Ovary (tissue), 9 donors: ENCODE measurements around the gene RYR2. TPM values are rescaled to one million over a fixed set of nuclear protein-coding genes. Genes with fewer than 3 reads are reported as not detected.

Experiments used
- DNase-seq, 5 donors: peaks; one replicate each; pipeline ENCODE4 v3.0.0-alpha.2; 2019 to 2020
- H3K27ac ChIP-seq, 2 donors: fragments of 200-600 bp; one replicate each; pipeline versions ENCODE4 v1.5.1 to v1.8.0; 2019 to 2022
- H3K27me3 ChIP-seq: fragments of 200-600 bp; one replicate; pipeline ENCODE4 v1.8.0; 2022
- H3K36me3 ChIP-seq: fragments of 200-600 bp; sonication (generic); one replicate; pipeline ENCODE4 v1.5.1; 2019
- H3K4me1 ChIP-seq: one replicate; pipeline ENCODE4 v1.8.1; 2013; ENCODE audit warnings: mild to moderate bottlenecking, moderate library complexity; ENCODE audit not compliant: insufficient read depth
- H3K4me3 ChIP-seq: fragments of 200-600 bp; sonication (generic); one replicate; pipeline ENCODE4 v1.5.1; 2017
- H3K9me3 ChIP-seq, 2 donors: fragments of 200-600 bp in 1 of 2; sonication (generic) in 1 of 2; one replicate each; pipeline versions ENCODE4 v1.5.1 to v1.8.1; 2013 to 2019; ENCODE audit warnings: mild to moderate bottlenecking in 1 of 2, moderate library complexity in 1 of 2
- CTCF ChIP-seq, 3 donors: fragments of 450-650 bp in 2 of 3; fragments of 200-600 bp in 1 of 3; IDR thresholded peaks; one replicate each; pipeline versions ENCODE4 v1.5.1 to v1.8.0; 2016 to 2022; ENCODE audit warnings: antibody characterized with exemption in 3 of 3, mild to moderate bottlenecking in 1 of 3
- EP300 ChIP-seq: sonication (generic); formaldehyde crosslinking; IDR thresholded peaks from one replicate; pipeline ENCODE4 v1.6.1; 2017; ENCODE audit warnings: antibody characterized with exemption
- POLR2A ChIP-seq: fragments of 450-650 bp; IDR thresholded peaks from one replicate; pipeline ENCODE4 v1.6.1; 2017; ENCODE audit warnings: antibody characterized with exemption, mild to moderate bottlenecking, moderate library complexity
- WGBS, 3 donors: extraction: QIAGEN DNeasy Blood & Tissue Kit in 1 of 3; methylation state at CpG; one replicate each; pipeline versions ENCODE4 v1.1.5 to v1.1.7; 2013 to 2017; 5-methylcytosine and 5-hydroxymethylcytosine counted together
- intact Hi-C, 4 donors: fragments of 100-400 bp; cut with DNase I; formaldehyde crosslinking; loops; one replicate each; pipeline versions ENCODE4 v1.11.0 to v1.15.1; 2022 to 2023
- polyA plus RNA-seq, 2 donors: library from polyadenylated mRNA; stranded (reverse); fragments of 200-250 nt in 1 of 2; fragments of 350-450 nt in 1 of 2; fragmentation: Illumina TruSeq in 1 of 2; extraction: RNeasy Lipid Tissue Mini Kit (QIAGEN cat#74804) in 1 of 2; gene quantifications; one replicate each; pipeline ENCODE4 v1.2.3, GENCODE V29; 2013 to 2014
- total RNA-seq, 7 donors: library from RNA; depleted of rRNA in 2 of 7; stranded (reverse); fragments of >200 nt in 2 of 7; fragmentation: NEBNext Ultra II Directional in 3 of 7; extraction: Animal tissue kit (Norgen Biotek cat#: 25700) in 3 of 7; gene quantifications; one replicate each; pipeline versions ENCODE4 v1.1.0 to v1.2.4, GENCODE V29; 2016 to 2023
- donor health status: DM: no; HTN: no; CAD: no; lungs with moderate emphysema.
- donor health status: DM: no; HTN: no; CAD: no.
- donor health status: Bipolar disorder and iron deficiency.
- donor health status: DM: yes; HTN: yes; CAD: no.
- donor health status: DM: no; HTN: no; CAD: no.
- donor health status: DM: yes; HTN: yes; CAD: no.

RYR2 gene
- total and polyA plus RNA-seq, 9 donors = 3.0 to 13.8 (median 5.4) TPM

GRCh38 chr1:236997882-236998281 lies 44.1 kb upstream of the RYR2 start:
- H3K27ac ChIP-seq = no peak overlapping the region
- no peaks in the 10 kb centered on the region for H3K9me3 ChIP-seq
- TF ChIP-seq POLR2A = no peak
- no peak for TF ChIP-seq CTCF (IDR thresholded peaks at IDR 0.05)
- TF ChIP-seq EP300 = no peak
- no peaks in the 10 kb centered on the region for H3K4me1 ChIP-seq
- no peak overlapping the region for H3K4me3 ChIP-seq
- no peaks in the 10 kb centered on the region for H3K27me3 ChIP-seq
- intact Hi-C loops = no loop called here
- 77 to 86% (median 83%) methylated on average over 12 of the region's 12 CpGs for WGBS, 3 donors
- DNase-seq = no peak
- H3K36me3 ChIP-seq = no peaks in the 10 kb centered on the region

- Histone ChIP-seq H3K27me3 (no peaks in the 10 kb centered on the region), H3K4me1 (no peaks in the 10 kb centered on the region), H3K4me3 (no peak overlapping the region), H3K27ac (no peak overlapping the region), H3K36me3 (no peaks in the 10 kb centered on the region), H3K9me3 (no peaks in the 10 kb centered on the region)
- intact Hi-C loops = no loop called here
- no peak for DNase-seq
- WGBS, 3 donors = 48 to 53% (median 52%) methylated on average over 3 of the region's 3 CpGs
- TF ChIP-seq EP300 (no peak), POLR2A (no peak), CTCF (IDR thresholded peaks at IDR 0.05) (no peak)
Observed at GRCh38 chr1:236998546-236998945, 43.4 kb upstream of the RYR2 start.

DNA sequence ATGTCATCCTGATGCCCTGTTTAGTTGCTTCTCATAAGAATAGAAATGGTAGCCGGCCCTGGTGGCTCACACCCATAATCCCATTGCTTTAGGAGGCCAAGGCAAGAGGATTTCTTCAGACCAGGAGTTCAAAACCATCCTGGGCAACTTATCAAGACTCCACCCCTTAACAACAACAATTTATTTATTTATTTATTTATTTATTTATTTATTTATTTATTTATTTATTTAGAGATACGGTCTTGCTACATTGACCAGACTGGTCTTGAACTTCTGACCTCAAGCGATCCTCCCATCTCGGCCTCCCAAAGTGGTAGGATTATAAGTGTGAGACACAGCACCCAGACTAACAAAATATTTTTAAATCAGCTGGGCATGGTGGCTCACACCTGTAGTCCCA lies 41.8 kb upstream of the RYR2 start:
- TF ChIP-seq POLR2A (no peak), EP300 (no peak)
- intact Hi-C loops = no loop called here
- no peaks in the 10 kb centered on the region for H3K36me3 ChIP-seq
- WGBS, 3 donors = 91 to 96% (median 93%) methylated on average over 4 of the region's 4 CpGs
- no peak overlapping the region for H3K4me3 ChIP-seq
- no peaks in the 10 kb centered on the region for H3K27me3 ChIP-seq
- no peak for DNase-seq
- no peak overlapping the region for H3K27ac ChIP-seq
- no peaks in the 10 kb centered on the region for H3K4me1 ChIP-seq
- H3K9me3 ChIP-seq = no peaks in the 10 kb centered on the region

DNA sequence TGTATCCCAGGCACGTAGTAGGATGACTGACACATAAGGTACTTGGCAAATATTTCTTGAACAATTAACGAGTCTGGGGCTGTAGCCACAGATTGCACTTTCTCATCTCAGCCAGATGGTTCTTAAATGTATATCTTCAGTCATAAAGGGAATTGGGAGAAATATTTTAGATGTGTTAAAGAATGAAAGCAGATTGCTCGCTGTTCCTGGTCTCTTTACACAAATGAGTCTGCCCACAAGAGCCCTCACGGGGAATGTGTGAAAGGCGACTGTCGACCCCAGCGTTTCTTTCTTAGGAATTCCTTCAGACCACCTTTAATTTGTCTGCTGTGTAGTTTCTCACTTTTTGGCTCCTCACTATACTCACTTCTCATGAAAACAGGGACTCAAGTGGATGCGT lies 38.5 kb upstream of the RYR2 start:
- 74 to 80% (median 76%) methylated on average over 8 of the region's 8 CpGs for WGBS, 3 donors
- no peaks in the 10 kb centered on the region for H3K9me3 ChIP-seq
- intact Hi-C loops = no loop called here
- no peaks in the 10 kb centered on the region for H3K36me3 ChIP-seq
- no peak overlapping the region for H3K27ac ChIP-seq
- H3K27me3 ChIP-seq = no peaks in the 10 kb centered on the region
- DNase-seq = no peak
- TF ChIP-seq POLR2A = no peak
- TF ChIP-seq EP300 = no peak
- TF ChIP-seq CTCF (IDR thresholded peaks at IDR 0.05) = no peak
- no peak overlapping the region for H3K4me3 ChIP-seq
- H3K4me1 ChIP-seq = no peaks in the 10 kb centered on the region

DNA sequence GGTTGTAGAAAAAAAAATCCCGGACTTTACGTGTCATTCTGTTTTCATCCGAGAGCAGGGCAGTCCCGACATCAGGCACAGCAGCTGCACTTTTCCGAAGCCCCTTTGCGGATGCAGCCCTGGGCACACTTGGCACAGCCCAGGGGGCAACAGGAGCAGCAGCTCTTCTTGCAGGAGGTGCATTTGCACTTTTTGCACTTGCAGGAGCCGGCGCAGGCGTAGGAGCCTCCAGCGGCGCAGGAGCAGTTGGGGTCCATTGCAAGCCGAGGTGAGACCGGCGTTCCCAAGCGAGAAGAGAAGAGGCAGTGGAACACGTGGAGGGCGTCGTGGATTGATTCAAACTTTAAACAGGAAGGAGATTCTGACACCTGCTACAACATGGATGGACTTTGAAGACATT lies 37.9 kb upstream of the RYR2 start, which contains the start of gene MT1HL1:
Gene MT1HL1 (minus strand): TSS at position 326 of the 400 bp plus-strand sequence. CDS start 69 bp downstream, at position 257.
- DNase-seq = no peak
- no peak within 1 kb of the TSS for H3K27ac ChIP-seq
- H3K4me3 ChIP-seq = no peak within 1 kb of the TSS
- H3K4me1 ChIP-seq = no peaks in the 10 kb centered on the region
- no peaks in the 10 kb centered on the region for H3K36me3 ChIP-seq
- 90 to 93% (median 91%) methylated on average over 18 of the region's 18 CpGs for WGBS, 3 donors
- intact Hi-C loops = no loop called here
- H3K27me3 ChIP-seq = no peaks in the 10 kb centered on the region
- H3K9me3 ChIP-seq = no peaks in the 10 kb centered on the region
- TF ChIP-seq EP300 = no peak
- no peak for TF ChIP-seq POLR2A
- no peak for TF ChIP-seq CTCF (IDR thresholded peaks at IDR 0.05)
